GM20431 (cell line): ENCODE measurements around the gene MPEG1.

Experiments
- in situ Hi-C: fragments of 300-500 bp; cut with MseI, MboI; formaldehyde crosslinking; loops from one replicate; pipeline ENCODE4 v1.15.0; 2020; ENCODE audit warnings: low sequenced_read_pairs; ENCODE audit not compliant: unreplicated experiment

The MPEG1 gene

GRCh38 chr11:59191890-59192289, 20.8 kb downstream of the MPEG1 start:
- in situ Hi-C loops, result no loop called here

GRCh38 chr11:59191095-59191494, 21.6 kb downstream of the MPEG1 start:
- in situ Hi-C loops, result no loop called here

GRCh38 chr11:59189986-59190385, 22.7 kb downstream of the MPEG1 start:
- in situ Hi-C loops, result loop anchor here (10.0 kb wide), 1 partner anchor 95 kb away; no protein-coding TSS in a partner anchor

- in situ Hi-C loops, result loop anchor here (10.0 kb wide), 1 partner anchor 96 kb away; no protein-coding TSS in a partner anchor
Measured at GRCh38 chr11:59188954-59189353, 23.8 kb downstream of the MPEG1 start.

GRCh38 chr11:59187587-59187986, 25.1 kb downstream of the MPEG1 start:
- in situ Hi-C loops, result loop anchor here (10.0 kb wide), 1 partner anchor 97 kb away; no protein-coding TSS in a partner anchor

- in situ Hi-C loops, result loop anchor here (10.0 kb wide), 1 partner anchor 98 kb away; no protein-coding TSS in a partner anchor
Measured at GRCh38 chr11:59187035-59187434, 25.7 kb downstream of the MPEG1 start.

- in situ Hi-C loops, result loop anchor here (10.0 kb wide), 1 partner anchor 99 kb away; no protein-coding TSS in a partner anchor
Measured at GRCh38 chr11:59186130-59186594, 26.6 kb downstream of the MPEG1 start.

GRCh38 chr11:59185386-59185945, 27.3 kb downstream of the MPEG1 start:
- in situ Hi-C loops, result loop anchor here (10.0 kb wide), 1 partner anchor 99 kb away; no protein-coding TSS in a partner anchor

- in situ Hi-C loops, result loop anchor here (10.0 kb wide), 1 partner anchor 100 kb away; no protein-coding TSS in a partner anchor
Measured at GRCh38 chr11:59184691-59185339, 27.9 kb downstream of the MPEG1 start.

- in situ Hi-C loops, result loop anchor here (10.0 kb wide), 1 partner anchor 101 kb away; no protein-coding TSS in a partner anchor
Measured at GRCh38 chr11:59183771-59184170, 29.0 kb downstream of the MPEG1 start.

GRCh38 chr11:59182457-59183151, 30.1 kb downstream of the MPEG1 start:
- in situ Hi-C loops, result loop anchor here (10.0 kb wide), 1 partner anchor 102 kb away; no protein-coding TSS in a partner anchor

GRCh38 chr11:59181746-59182456, 30.8 kb downstream of the MPEG1 start:
- in situ Hi-C loops, result loop anchor here (10.0 kb wide), 1 partner anchor 103 kb away; no protein-coding TSS in a partner anchor

- in situ Hi-C loops, result loop anchor here (10.0 kb wide), 1 partner anchor 104 kb away; no protein-coding TSS in a partner anchor
Measured at GRCh38 chr11:59180907-59181306, 31.8 kb downstream of the MPEG1 start.

- in situ Hi-C loops, result loop anchor here (10.0 kb wide), 1 partner anchor 105 kb away; no protein-coding TSS in a partner anchor
Measured at GRCh38 chr11:59180168-59180776, 32.5 kb downstream of the MPEG1 start.

GRCh38 chr11:59179121-59179520, 33.6 kb downstream of the MPEG1 start:
- in situ Hi-C loops, result no loop called here

GRCh38 chr11:59178402-59178801, 34.3 kb downstream of the MPEG1 start:
- in situ Hi-C loops, result no loop called here

GRCh38 chr11:59176330-59176729, 36.4 kb downstream of the MPEG1 start:
- in situ Hi-C loops, result no loop called here

GRCh38 chr11:59175091-59175501, 37.6 kb downstream of the MPEG1 start:
- in situ Hi-C loops, result no loop called here

- in situ Hi-C loops, result no loop called here
Measured at GRCh38 chr11:59174664-59175033, 38.1 kb downstream of the MPEG1 start.
